MM.1S (cell line): Measurements from ENCODE around the gene TMEM109.

Experiments
- DNase-seq: peaks from one replicate; pipeline ENCODE4 v3.0.0-alpha.2; 2015
- H2AFZ ChIP-seq: fragments of 300-600 bp; sonication (generic); 2 replicates; pipeline ENCODE4 v1.6.0; 2016; ENCODE audit warnings: antibody characterized with exemption, low read length
- H3F3A ChIP-seq: fragments of 300-600 bp; sonication (generic); 2 replicates; pipeline ENCODE4 v1.6.1; 2016; ENCODE audit warnings: mild to moderate bottlenecking, antibody characterized with exemption, low read length, moderate library complexity, mixed read lengths; ENCODE audit not compliant: insufficient read depth
- H3K27ac ChIP-seq: fragments of 300-600 bp; sonication (generic); 2 replicates; pipeline ENCODE4 v1.5.1; 2016; ENCODE audit warnings: mild to moderate bottlenecking, low read length
- H3K27me3 ChIP-seq: fragments of 300-600 bp; sonication (generic); replicated peaks from 2 replicates; pipeline ENCODE4 v1.6.0; 2016; ENCODE audit warnings: low read length; ENCODE audit not compliant: insufficient read depth
- H3K36me3 ChIP-seq: fragments of 300-600 bp; sonication (generic); replicated peaks from 2 replicates; pipeline ENCODE4 v1.6.1; 2016; ENCODE audit warnings: mild to moderate bottlenecking, low read length, mixed read lengths; ENCODE audit not compliant: insufficient read depth
- H3K4me1 ChIP-seq: fragments of 300-600 bp; sonication (generic); 2 replicates; pipeline ENCODE4 v1.6.1; 2016; ENCODE audit warnings: low read length, mixed read lengths
- H3K4me2 ChIP-seq: fragments of 300-600 bp; sonication (generic); 2 replicates; pipeline ENCODE4 v1.6.0; 2016; ENCODE audit warnings: low read depth, low read length
- H3K4me3 ChIP-seq: fragments of 300-600 bp; sonication (generic); 2 replicates; pipeline ENCODE4 v1.5.1; 2016; ENCODE audit warnings: low read length, mixed read lengths
- H3K79me2 ChIP-seq: fragments of 300-600 bp; sonication (generic); 2 replicates; pipeline ENCODE4 v1.6.1; 2016; ENCODE audit warnings: mixed run types, low read length, mixed read lengths
- H3K9ac ChIP-seq: fragments of 300-600 bp; sonication (generic); 2 replicates; pipeline ENCODE4 v1.6.1; 2016; ENCODE audit warnings: low read length, mixed read lengths
- H3K9me2 ChIP-seq: fragments of 300-600 bp; sonication (generic); replicated peaks from 2 replicates; pipeline ENCODE4 v1.6.1; 2016; ENCODE audit warnings: mild to moderate bottlenecking, low read length, mixed read lengths; ENCODE audit not compliant: insufficient read depth
- H3K9me3 ChIP-seq: fragments of 300-600 bp; sonication (generic); replicated peaks from 2 replicates; pipeline ENCODE4 v1.6.1; 2016; ENCODE audit warnings: mild to moderate bottlenecking, low read length, mixed read lengths; ENCODE audit not compliant: insufficient read depth
- H4K20me1 ChIP-seq: fragments of 300-600 bp; sonication (generic); 2 replicates; pipeline ENCODE4 v1.6.1; 2016; ENCODE audit warnings: mild to moderate bottlenecking, low read length, moderate library complexity, mixed read lengths; ENCODE audit not compliant: insufficient read depth
- CTCF ChIP-seq: fragments of 300-600 bp; sonication (generic); IDR thresholded peaks from 2 replicates; pipeline ENCODE4 v1.5.1; 2016; ENCODE audit warnings: antibody characterized with exemption, low read length, mixed read lengths
- EZH2 ChIP-seq: fragments of 300-600 bp; sonication (generic); optimal IDR thresholded peaks from 2 replicates; pipeline ENCODE3; 2017; ENCODE audit warnings: low read depth, mild to moderate bottlenecking, antibody characterized with exemption, low read length, mixed read lengths
- EZH2phosphoT487 ChIP-seq: fragments of 300-600 bp; sonication (generic); IDR thresholded peaks from 2 replicates; pipeline ENCODE4 v1.6.1; 2018; ENCODE audit warnings: antibody characterized with exemption, low read length

TMEM109 gene

GRCh38 chr11:60899977-60900376, 14.0 kb upstream of the TMEM109 start:
- H3K36me3 ChIP-seq, result peaks cover 31% of the 10 kb centered on the region
- H3K79me2 ChIP-seq, result peaks cover 60% of the 10 kb centered on the region
- peaks cover 13% of the 10 kb centered on the region for H3F3A ChIP-seq
- no peak for DNase-seq
- no peak overlapping the region for H3K4me3 ChIP-seq
- no peak overlapping the region for H3K27ac ChIP-seq
- no peak overlapping the region for H2AFZ ChIP-seq
- H3K9me3 ChIP-seq, result no peaks in the 10 kb centered on the region
- H3K4me1 ChIP-seq, result peaks cover 8% of the 10 kb centered on the region; the same call in 1 of the 2 replicates
- 0 out of 2 replicates have a peak, but pooled peaks cover 13% of the 10 kb centered on the region for H4K20me1 ChIP-seq
- no peak for TF ChIP-seq CTCF
- no peak for TF ChIP-seq EZH2phosphoT487
- H3K4me2 ChIP-seq, result no peak overlapping the region
- H3K27me3 ChIP-seq, result no peaks in the 10 kb centered on the region
- no peaks in the 10 kb centered on the region for H3K9me2 ChIP-seq
- no peak overlapping the region for H3K9ac ChIP-seq

GRCh38 chr11:60900673-60901404, 13.1 kb upstream of the TMEM109 start:
- Histone ChIP-seq H3K27me3 (no peaks in the 10 kb centered on the region), H3K4me2 (no peak overlapping the region), H3K9ac (no peak overlapping the region), H3K9me2 (no peaks in the 10 kb centered on the region), H2AFZ (no peak overlapping the region), H4K20me1 (0 out of 2 replicates have a peak, but pooled peaks cover 13% of the 10 kb centered on the region), H3K27ac (no peak overlapping the region), H3K4me1 (peaks cover 12% of the 10 kb centered on the region; the same call in 1 of the 2 replicates), H3K4me3 (no peak overlapping the region), H3K36me3 (peaks cover 29% of the 10 kb centered on the region), H3K9me3 (no peaks in the 10 kb centered on the region), H3K79me2 (peaks cover 69% of the 10 kb centered on the region), H3F3A (peaks cover 14% of the 10 kb centered on the region)
- TF ChIP-seq EZH2phosphoT487 (no peak), EZH2 (no peak), CTCF (no peak)
- DNase-seq, result no peak

GRCh38 chr11:60902625-60903024, 11.3 kb upstream of the TMEM109 start:
- peaks cover 24% of the 10 kb centered on the region for H3K36me3 ChIP-seq

More at GRCh38 chr11:60902625-60903024, 11.3 kb upstream of the TMEM109 start:
- Histone ChIP-seq H3K27ac (no peak overlapping the region), H3K9me3 (no peaks in the 10 kb centered on the region), H3K79me2 (peaks cover 68% of the 10 kb centered on the region), H3K9me2 (no peaks in the 10 kb centered on the region), H3K27me3 (no peaks in the 10 kb centered on the region), H3K4me1 (peaks cover 19% of the 10 kb centered on the region; the same call in 1 of the 2 replicates), H3K9ac (no peak overlapping the region), H3K4me2 (no peak overlapping the region), H3K4me3 (no peak overlapping the region), H3F3A (peaks cover 27% of the 10 kb centered on the region), H4K20me1 (0 out of 2 replicates have a peak, but pooled peaks cover 13% of the 10 kb centered on the region), H2AFZ (no peak overlapping the region)
- no peak for TF ChIP-seq EZH2phosphoT487
- TF ChIP-seq EZH2, result no peak
- TF ChIP-seq CTCF, result no peak
- no peak for DNase-seq
